ENCODE measurements around the gene HOXC10.

HOXC10 gene

DNA sequence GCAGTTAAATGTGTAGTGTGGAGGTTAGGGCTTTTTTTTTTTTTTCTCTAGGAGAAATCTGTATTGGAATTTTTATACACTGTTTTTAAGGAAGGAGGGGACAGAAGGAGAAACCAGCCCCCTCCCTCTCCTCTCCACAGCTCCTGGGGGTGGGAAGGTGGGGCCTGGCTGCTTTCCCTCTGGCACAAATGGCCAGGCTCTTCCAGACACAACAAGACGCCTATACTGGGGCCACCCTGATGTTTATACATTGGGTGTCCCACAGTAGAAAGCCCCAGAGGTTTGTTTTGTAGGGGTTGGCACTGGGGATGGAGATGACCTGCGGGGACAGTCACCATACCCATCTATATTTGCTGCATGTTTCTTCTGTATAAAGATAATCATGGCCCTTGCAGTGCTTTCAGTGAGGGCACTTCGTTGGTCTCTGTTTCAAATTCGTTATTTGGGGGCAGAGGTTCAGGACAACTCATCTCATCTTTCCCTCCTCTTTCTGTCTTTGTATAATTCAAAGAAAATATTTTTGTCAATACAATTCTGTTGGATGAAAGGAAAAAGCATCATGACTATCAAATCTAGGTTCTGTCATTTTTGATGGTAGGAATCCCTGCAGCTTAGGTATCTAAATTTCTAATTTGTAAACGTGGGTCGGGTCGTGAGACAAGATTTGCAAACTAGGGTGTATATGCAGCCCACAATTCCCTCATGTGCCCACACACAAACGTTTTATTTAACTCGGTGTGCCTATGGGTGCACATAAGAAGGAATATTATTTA is 7.9 kb upstream of the HOXC10 start:
- no peak for DNase-seq (ENCODE audit: low read depth)
- TF ChIP-seq, protein P1, sequence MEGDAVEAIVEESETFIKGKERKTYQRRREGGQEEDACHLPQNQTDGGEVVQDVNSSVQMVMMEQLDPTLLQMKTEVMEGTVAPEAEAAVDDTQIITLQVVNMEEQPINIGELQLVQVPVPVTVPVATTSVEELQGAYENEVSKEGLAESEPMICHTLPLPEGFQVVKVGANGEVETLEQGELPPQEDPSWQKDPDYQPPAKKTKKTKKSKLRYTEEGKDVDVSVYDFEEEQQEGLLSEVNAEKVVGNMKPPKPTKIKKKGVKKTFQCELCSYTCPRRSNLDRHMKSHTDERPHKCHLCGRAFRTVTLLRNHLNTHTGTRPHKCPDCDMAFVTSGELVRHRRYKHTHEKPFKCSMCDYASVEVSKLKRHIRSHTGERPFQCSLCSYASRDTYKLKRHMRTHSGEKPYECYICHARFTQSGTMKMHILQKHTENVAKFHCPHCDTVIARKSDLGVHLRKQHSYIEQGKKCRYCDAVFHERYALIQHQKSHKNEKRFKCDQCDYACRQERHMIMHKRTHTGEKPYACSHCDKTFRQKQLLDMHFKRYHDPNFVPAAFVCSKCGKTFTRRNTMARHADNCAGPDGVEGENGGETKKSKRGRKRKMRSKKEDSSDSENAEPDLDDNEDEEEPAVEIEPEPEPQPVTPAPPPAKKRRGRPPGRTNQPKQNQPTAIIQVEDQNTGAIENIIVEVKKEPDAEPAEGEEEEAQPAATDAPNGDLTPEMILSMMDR (IDR thresholded peaks at IDR 0.05; ENCODE audit: low read depth, low read length, missing control alignments) = no peak
- in situ Hi-C loops (cut with HindIII; ENCODE audit: low sequenced_read_pairs) = no loop called here
- H3K4me3 ChIP-seq (ENCODE audit: low read depth, low read length) = no peak overlapping the region

DNA sequence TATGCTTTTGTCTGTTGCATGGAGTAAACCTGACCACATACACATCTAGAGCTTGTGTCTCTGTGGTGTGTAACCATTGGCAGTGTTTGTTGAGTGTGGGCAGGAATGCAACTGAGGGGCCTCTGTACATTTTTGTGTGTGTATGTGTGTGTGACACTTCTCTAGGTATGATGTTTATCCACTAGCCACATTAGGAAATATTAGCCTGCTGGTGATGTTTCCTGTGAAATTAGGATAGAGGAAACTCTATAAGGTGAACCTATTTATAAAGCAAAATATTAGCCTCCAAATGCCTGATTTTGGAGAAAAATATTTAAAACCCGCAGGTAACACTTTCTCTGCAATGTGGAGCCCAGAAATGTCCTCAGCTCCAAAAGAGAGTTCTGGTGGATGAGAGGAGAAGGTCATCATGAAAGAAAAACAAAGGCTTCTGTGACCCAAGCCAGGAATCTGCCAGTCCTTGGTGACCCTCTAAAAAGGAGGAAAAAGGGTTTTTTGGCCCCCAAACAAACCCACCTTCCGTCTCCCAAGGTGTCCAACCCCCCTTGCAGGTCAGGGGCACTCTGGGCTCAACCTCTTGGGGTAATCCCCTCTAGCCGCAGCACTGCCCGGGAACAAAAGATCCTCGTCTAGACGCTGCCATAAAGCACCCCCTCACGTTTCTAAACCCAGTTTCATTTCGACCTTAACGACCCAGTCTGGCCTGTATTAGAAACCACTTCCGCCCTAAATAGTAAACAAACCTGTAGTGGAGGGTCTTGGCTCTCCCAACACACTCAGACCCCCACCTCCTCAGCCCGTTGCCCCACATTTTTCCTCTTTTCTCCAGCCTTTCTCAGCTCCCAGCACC is 7.1 kb upstream of the HOXC10 start:
- no peak overlapping the region for H3K4me3 ChIP-seq (ENCODE audit: low read depth, low read length)
- TF ChIP-seq, protein P1 (IDR thresholded peaks at IDR 0.05; ENCODE audit: low read depth, low read length, missing control alignments) = no peak
- no peak for DNase-seq (ENCODE audit: low read depth)
- in situ Hi-C loops (cut with HindIII; ENCODE audit: low sequenced_read_pairs) = no loop called here

DNA sequence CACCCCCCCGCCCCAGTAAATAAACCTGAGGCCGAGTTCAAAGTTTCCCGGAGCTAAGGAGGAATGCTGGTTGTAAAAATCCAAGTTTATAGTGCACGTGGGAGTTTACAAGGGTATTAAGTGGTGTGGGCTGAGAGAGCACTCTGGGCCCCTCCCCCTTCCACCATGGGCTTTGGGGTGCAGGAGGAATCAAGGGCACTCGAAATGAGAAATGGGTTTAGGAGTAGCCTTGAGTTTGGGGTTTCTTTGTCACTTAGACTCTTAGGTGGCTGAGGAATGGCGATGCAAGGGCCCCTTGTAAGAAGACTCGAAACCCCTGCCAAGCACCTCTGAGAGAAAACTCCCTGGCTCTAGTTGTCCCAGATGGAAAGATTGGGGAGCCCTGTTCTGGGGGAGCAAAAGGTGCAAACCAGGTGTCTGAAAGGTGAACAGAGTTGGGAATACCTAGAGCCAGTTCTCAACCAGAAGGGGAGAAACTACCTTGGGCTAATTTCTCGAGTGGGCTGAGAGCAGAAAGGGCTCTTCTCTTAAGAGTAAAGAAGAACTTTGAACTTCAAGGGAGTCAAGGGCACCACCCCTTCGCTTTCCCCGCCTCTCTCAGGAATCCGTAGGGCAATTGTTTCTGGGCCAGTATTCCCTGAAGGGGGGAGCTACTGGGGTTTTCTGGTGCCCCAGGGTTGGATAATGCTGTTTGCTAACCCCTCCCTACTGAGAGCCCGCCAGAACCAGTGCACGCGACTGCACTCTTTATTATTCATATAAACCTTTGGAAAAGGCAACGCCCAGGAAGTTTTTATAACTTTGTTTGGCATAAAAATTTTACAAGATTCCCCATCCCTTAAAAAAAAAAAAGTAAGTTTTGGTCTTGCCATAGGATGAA is 6.2 kb upstream of the HOXC10 start:
- in situ Hi-C loops (cut with HindIII; ENCODE audit: low sequenced_read_pairs) = no loop called here
- no peak for DNase-seq (ENCODE audit: low read depth)
- TF ChIP-seq, protein P1 (IDR thresholded peaks at IDR 0.05; ENCODE audit: low read depth, low read length, missing control alignments) = no peak
- H3K4me3 ChIP-seq (ENCODE audit: low read depth, low read length) = no peak overlapping the region

DNA sequence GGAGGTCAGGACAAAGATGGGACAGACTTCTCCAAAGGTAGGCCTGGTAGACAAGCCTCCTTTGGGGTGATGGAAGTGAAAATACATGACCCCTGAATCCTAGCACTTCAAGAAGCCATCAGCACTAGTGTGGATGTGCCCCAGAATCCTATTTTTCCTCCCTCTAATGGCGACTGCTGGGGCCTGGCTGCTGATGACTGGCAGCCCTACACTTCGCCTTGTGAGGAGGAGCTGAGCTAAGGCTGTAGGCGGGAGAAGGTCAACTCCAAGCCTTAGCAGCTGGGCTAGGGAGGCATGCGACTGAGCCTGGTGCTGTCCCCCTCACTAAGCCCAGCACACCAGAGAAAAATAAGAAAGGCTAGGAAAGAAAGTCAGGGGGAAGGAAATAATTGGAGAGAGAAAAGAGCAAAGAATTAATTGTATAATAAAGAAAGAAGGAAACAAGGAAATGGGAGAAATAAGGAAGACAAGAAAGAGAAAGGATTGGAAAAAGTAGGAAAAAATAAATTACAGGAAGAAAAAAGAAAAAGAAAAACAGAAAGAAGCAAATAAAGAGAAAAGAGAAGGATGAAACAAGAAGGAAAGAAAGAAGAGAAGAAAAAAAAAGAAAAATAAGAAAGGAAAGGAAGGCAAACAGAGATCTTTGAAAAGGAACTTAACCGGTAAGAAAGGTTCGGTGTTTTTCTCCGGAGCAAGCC is 4.7 kb upstream of the HOXC10 start:
- TF ChIP-seq, protein P1 (IDR thresholded peaks at IDR 0.05; ENCODE audit: low read depth, low read length, missing control alignments) = no peak
- DNase-seq (ENCODE audit: low read depth) = no peak
- H3K4me3 ChIP-seq (ENCODE audit: low read depth, low read length) = no peak overlapping the region
- in situ Hi-C loops (cut with HindIII; ENCODE audit: low sequenced_read_pairs) = no loop called here

DNA sequence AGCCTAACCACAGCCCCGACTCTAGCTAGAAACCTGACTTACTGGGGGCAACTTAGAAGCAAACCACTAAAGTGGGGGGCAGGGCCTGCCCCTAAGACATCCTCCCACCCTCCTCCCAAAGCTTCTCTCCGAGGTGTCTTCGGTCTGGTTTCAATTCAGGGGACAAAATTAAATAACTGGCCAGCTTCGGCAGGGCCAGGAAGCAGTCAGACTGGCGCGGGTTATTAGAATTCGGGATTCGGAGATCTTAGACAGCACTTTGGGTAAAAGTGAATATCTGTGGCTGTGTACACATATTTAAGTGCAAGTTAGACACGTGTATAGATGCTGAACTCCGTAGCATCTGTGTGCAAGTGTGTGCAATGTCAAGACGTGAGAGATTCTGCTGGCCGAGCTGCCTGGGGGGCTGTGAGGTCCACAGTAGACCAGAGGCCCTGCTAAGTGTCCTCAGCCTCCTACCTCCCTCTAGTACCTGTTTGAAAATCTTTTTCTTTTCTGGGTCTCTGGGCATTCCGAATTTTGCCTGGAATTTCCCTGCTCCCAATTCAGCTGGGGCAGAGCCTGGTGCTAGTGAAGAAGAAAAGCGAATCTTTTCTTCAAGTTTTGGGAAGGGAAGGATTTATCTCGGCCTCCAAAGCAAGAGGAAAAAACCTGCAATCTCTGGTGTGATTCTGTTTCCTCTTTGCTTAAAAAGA is 4.0 kb upstream of the HOXC10 start:
- in situ Hi-C loops (cut with HindIII; ENCODE audit: low sequenced_read_pairs) = no loop called here
- no peak for DNase-seq (ENCODE audit: low read depth)
- no peak overlapping the region for H3K4me3 ChIP-seq (ENCODE audit: low read depth, low read length)
- TF ChIP-seq, protein P1 (IDR thresholded peaks at IDR 0.05; ENCODE audit: low read depth, low read length, missing control alignments) = no peak

Measured in astrocyte of the cerebellum (primary cell).